ENCODE measurements around the gene XPR1.
"Not testable (repeated sequence)": the region's sequence is repeated elsewhere in the genome, so short reads cannot be mapped to it uniquely, and the experiment has no call there.

XPR1 gene

DNA sequence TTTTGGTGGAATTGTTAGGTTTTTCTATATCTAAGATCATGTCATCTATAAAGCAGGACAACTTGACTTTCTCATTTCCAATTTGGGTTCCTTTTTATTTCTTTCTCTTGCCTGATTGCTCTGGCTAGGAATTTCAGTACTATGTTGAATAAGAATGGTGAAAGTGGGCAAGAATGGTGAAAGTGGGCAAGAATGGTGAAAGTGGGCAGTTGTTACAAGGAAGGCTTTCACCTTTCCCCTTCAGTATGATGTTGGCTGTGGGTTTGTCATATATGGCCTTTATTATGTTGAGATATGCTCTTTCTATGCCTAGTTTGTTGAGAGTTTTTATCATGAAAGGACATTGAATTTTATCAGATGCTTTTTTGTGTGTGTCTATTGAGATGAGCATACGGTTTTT, 64.5 kb downstream of the XPR1 start:
- no peaks in the 10 kb centered on the region for H3K27me3 ChIP-seq (ENCODE audit: control insufficient read depth, insufficient read depth, low read length)
- no peak overlapping the region for H3K9ac ChIP-seq (ENCODE audit: low read depth, low read length)
- peaks cover 4% of the 10 kb centered on the region for H3K4me1 ChIP-seq (ENCODE audit: control insufficient read depth, insufficient read depth, low read length)
- no peak overlapping the region for H3K4me3 ChIP-seq (ENCODE audit: low read depth, low read length)
- H3K36me3 ChIP-seq (ENCODE audit: control insufficient read depth, insufficient read depth, low read length), result no peaks in the 10 kb centered on the region
- H3K9me3 ChIP-seq (ENCODE audit: control insufficient read depth, insufficient read depth, low read length), result no peaks in the 10 kb centered on the region

DNA sequence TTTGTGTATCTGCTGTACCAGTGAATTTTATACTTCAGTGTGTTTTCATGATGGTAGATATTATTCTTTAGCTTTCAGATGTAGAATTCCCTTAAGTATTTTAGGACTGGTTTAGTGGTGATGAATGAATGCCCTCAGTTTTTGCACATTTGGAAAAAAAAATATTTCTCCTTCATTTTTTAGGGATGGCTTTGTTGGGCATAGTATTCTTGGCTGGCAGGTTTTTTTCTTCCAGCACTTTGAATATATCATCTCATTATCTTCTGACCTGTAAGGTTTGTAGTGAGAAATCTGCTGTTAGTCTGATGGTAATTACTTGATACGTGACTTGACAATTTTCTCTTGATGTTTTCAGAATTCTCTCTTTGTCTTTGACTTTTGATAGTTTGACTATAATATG, 66.8 kb downstream of the XPR1 start:
- Histone ChIP-seq H3K4me3 (ENCODE audit: low read depth, low read length) (no peak overlapping the region), H3K27me3 (ENCODE audit: control insufficient read depth, insufficient read depth, low read length) (no peaks in the 10 kb centered on the region), H3K9me3 (ENCODE audit: control insufficient read depth, insufficient read depth, low read length) (no peaks in the 10 kb centered on the region), H3K9ac (ENCODE audit: low read depth, low read length) (no peak overlapping the region), H3K4me1 (ENCODE audit: control insufficient read depth, insufficient read depth, low read length) (peaks cover under 1% of the 10 kb centered on the region), H3K36me3 (ENCODE audit: control insufficient read depth, insufficient read depth, low read length) (no peaks in the 10 kb centered on the region)

DNA sequence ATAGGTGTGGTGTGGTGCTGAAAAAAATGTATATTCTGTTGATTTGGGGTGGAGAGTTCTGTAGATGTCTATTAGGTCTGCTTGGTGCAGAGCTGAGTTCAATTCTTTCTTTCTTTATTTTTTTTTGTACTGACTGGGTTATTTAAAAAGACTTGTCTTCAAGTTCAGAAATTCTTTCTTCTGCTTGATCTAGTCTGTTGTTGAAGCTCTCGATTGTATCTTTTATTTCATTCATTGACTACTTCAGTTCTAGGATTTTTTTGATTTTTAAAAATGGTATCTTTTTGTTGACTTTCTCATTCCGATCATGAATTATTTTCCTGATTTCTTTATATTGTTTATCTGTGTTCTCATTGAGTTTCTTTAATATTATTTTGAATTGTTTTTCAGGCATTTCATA, 70.6 kb downstream of the XPR1 start:
- not testable (repeated sequence) for H3K9me3 ChIP-seq (ENCODE audit: control insufficient read depth, insufficient read depth, low read length); H3K4me1 ChIP-seq (ENCODE audit: control insufficient read depth, insufficient read depth, low read length); H3K9ac ChIP-seq (ENCODE audit: low read depth, low read length); H3K4me3 ChIP-seq (ENCODE audit: low read depth, low read length); H3K27me3 ChIP-seq (ENCODE audit: control insufficient read depth, insufficient read depth, low read length); H3K36me3 ChIP-seq (ENCODE audit: control insufficient read depth, insufficient read depth, low read length)

DNA sequence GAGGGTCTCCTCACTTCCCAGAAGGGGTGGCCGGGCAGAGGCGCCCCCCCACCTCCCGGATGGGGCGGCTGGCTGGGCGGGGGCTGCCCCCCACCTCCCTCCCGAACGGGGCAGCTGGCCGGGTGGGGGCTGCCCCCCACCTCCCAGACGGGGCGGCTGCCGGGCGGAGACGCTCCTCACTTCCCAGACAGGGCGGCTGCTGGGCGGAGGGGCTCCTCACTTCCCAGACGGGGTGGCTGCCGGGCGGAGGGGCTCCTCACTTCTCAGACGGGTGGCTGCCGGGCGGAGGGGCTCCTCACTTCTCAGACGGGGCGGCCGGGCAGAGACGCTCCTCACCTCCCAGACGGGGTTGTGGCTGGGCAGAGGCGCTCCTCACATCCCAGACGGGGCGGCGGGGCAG, 78.9 kb downstream of the XPR1 start:
- not testable (repeated sequence) for H3K27me3 ChIP-seq (ENCODE audit: control insufficient read depth, insufficient read depth, low read length); H3K4me1 ChIP-seq (ENCODE audit: control insufficient read depth, insufficient read depth, low read length); H3K9me3 ChIP-seq (ENCODE audit: control insufficient read depth, insufficient read depth, low read length); H3K4me3 ChIP-seq (ENCODE audit: low read depth, low read length); H3K9ac ChIP-seq (ENCODE audit: low read depth, low read length); H3K36me3 ChIP-seq (ENCODE audit: control insufficient read depth, insufficient read depth, low read length)

DNA sequence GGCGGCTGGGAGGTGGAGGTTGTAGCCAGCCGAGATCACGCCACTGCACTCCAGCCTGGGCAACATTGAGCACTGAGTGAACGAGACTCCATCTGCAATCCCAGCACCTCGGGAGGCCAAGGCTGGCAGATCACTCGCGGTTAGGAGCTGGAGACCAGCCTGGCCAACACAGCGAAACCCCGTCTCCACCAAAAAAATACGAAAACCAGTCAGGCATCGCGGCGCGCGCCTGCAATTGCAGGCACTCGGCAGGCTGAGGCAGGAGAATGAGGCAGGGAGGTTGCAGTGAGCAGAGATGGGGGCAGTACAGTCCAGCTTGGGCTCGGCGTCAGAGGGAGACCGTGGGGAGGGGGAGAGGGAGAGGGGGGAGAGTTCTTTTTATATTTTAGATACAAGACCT, 79.4 kb downstream of the XPR1 start:
- not testable (repeated sequence) for H3K36me3 ChIP-seq (ENCODE audit: control insufficient read depth, insufficient read depth, low read length); H3K9ac ChIP-seq (ENCODE audit: low read depth, low read length); H3K27me3 ChIP-seq (ENCODE audit: control insufficient read depth, insufficient read depth, low read length); H3K4me1 ChIP-seq (ENCODE audit: control insufficient read depth, insufficient read depth, low read length); H3K4me3 ChIP-seq (ENCODE audit: low read depth, low read length); H3K9me3 ChIP-seq (ENCODE audit: control insufficient read depth, insufficient read depth, low read length)

DNA sequence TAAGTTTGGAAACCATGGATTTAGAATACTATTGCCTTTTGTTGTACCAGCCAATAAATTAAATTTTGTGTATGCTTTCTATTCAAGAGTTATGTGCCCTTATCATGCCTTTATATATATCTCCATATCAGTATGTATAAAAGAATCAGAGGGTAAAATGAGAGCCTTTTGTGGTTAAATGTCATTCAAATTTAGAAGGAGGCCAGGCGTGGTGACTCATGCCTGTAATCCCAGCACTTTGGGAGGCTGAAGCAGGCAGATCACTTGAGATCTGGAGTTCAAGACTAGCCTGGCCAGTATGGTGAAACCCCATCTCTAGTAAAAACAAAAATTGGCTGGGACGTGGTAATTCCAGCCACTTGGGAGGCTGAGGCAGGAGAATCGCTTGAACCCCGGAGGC, 88.9 kb downstream of the XPR1 start:
- Histone ChIP-seq H3K27me3 (ENCODE audit: control insufficient read depth, insufficient read depth, low read length) (no peaks in the 10 kb centered on the region), H3K4me3 (ENCODE audit: low read depth, low read length) (no peak overlapping the region), H3K9me3 (ENCODE audit: control insufficient read depth, insufficient read depth, low read length) (no peaks in the 10 kb centered on the region), H3K4me1 (ENCODE audit: control insufficient read depth, insufficient read depth, low read length) (no peaks in the 10 kb centered on the region), H3K36me3 (ENCODE audit: control insufficient read depth, insufficient read depth, low read length) (no peaks in the 10 kb centered on the region), H3K9ac (ENCODE audit: low read depth, low read length) (no peak overlapping the region)

DNA sequence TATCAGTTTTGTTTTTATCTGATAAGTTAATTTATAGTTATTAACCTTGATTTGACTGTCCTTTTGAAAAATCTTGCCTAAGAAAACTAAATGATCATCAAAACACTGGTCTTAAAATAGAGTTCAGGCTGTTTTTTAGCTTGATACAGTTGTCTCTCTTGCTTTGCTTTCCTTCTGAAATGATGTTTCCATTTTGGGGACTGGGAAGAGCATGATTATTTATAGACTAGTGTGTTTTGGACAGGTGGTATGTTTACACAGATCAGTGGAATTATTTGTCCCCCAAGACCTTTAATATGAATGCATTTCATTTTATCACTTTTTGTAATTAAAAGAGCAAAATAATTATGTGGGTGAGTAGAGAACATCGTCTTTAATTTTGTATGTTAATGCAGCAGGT, 90.8 kb downstream of the XPR1 start:
- no peak overlapping the region for H3K4me3 ChIP-seq (ENCODE audit: low read depth, low read length)
- no peaks in the 10 kb centered on the region for H3K4me1 ChIP-seq (ENCODE audit: control insufficient read depth, insufficient read depth, low read length)
- no peaks in the 10 kb centered on the region for H3K27me3 ChIP-seq (ENCODE audit: control insufficient read depth, insufficient read depth, low read length)
- H3K9me3 ChIP-seq (ENCODE audit: control insufficient read depth, insufficient read depth, low read length), result no peaks in the 10 kb centered on the region
- no peaks in the 10 kb centered on the region for H3K36me3 ChIP-seq (ENCODE audit: control insufficient read depth, insufficient read depth, low read length)
- H3K9ac ChIP-seq (ENCODE audit: low read depth, low read length), result no peak overlapping the region

DNA sequence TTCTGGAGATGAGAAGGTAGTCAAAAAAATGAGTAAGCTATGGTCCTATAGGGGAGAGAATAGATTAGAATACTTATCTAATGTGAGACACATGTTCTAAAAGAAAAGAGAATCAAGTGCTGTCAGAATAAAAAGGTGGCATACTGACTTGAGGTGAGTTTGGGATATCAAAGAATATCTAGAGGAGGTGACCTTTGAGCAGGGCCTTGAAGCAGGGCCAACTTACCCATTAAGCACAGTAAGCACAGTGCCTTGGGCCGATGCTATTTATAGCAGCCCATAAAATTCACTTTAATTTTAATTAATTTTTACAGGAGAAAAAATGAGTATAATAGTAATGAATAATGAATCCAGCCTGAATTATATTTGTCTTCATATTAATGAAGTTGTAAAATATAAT, 92.2 kb downstream of the XPR1 start:
- Histone ChIP-seq H3K27me3 (ENCODE audit: control insufficient read depth, insufficient read depth, low read length) (no peaks in the 10 kb centered on the region), H3K36me3 (ENCODE audit: control insufficient read depth, insufficient read depth, low read length) (no peaks in the 10 kb centered on the region), H3K4me3 (ENCODE audit: low read depth, low read length) (no peak overlapping the region), H3K9me3 (ENCODE audit: control insufficient read depth, insufficient read depth, low read length) (no peaks in the 10 kb centered on the region), H3K9ac (ENCODE audit: low read depth, low read length) (no peak overlapping the region), H3K4me1 (ENCODE audit: control insufficient read depth, insufficient read depth, low read length) (no peaks in the 10 kb centered on the region)

DNA sequence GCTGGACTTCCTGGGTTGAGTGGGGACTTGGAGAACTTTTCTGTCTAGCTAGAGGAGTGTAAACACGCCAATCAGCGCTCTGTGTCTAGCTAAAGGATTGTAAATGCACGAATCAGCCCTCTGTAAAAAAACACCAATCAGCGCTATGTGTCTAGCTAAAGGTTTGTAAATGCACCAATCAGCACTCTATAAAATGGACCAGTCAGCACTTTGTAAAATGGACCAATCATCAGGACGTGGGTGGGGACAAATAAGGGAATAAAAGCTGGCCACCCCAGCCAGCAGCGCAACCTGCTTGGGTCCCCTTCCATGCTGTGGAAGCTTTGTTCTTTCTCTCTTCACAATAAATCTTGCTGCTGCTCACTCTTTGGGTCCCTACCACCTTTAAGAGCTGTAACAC, 94.2 kb downstream of the XPR1 start:
- H3K9ac ChIP-seq (ENCODE audit: low read depth, low read length); H3K9me3 ChIP-seq (ENCODE audit: control insufficient read depth, insufficient read depth, low read length); H3K36me3 ChIP-seq (ENCODE audit: control insufficient read depth, insufficient read depth, low read length); H3K4me3 ChIP-seq (ENCODE audit: low read depth, low read length); H3K27me3 ChIP-seq (ENCODE audit: control insufficient read depth, insufficient read depth, low read length); H3K4me1 ChIP-seq (ENCODE audit: control insufficient read depth, insufficient read depth, low read length): not testable (repeated sequence)

DNA sequence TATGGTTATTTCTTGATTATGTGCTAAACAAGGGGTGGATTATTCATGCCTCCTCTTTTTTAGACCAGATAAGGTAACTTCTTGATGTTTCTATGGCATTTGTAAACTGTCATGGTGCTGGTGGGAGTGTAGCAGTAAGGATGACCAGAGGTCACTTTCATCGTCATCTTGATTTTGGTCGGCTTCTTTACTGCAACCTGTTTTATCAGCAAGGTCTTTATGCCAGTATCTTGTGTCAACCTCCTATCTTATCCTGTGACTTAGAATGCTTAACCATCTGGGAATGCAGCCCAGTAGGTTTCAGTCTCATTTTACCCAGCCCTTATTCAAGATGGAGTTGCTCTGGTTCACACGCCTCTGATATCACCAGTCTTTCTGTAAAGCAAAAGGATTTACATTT, 95.9 kb downstream of the XPR1 start:
- H3K36me3 ChIP-seq (ENCODE audit: control insufficient read depth, insufficient read depth, low read length); H3K9me3 ChIP-seq (ENCODE audit: control insufficient read depth, insufficient read depth, low read length); H3K4me1 ChIP-seq (ENCODE audit: control insufficient read depth, insufficient read depth, low read length); H3K27me3 ChIP-seq (ENCODE audit: control insufficient read depth, insufficient read depth, low read length); H3K4me3 ChIP-seq (ENCODE audit: low read depth, low read length); H3K9ac ChIP-seq (ENCODE audit: low read depth, low read length): not testable (repeated sequence)

DNA sequence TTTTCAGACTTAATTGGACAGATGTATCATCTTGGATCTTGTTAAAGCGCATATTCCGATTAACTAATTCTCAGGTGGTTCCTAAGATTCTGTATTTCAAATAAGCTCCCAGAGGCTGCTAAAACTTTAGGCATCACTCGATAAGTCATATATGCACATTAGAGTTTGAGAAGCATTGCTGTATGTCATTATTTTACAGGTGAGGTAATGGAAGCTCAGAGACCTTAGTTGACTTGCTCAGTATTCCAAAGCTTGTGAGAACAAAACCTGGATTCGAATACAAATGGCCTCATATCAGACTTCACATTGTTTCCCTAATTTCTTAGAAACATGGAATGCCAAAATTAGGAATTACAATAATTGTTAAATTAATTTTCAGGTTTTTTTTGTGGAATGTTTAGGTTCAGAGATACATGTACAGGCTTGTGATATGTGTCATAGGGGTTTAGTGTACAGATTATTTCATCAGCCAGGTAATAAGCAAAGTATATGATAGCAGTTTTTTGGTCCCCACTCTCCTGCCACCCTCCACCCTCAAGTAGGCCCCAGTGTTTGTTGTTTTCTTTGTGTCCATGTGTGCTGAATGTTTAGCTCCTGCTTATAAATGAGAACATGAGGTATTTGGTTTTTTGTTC, 96.8 kb downstream of the XPR1 start:
- Histone ChIP-seq H3K36me3 (ENCODE audit: control insufficient read depth, insufficient read depth, low read length) (peaks cover 4% of the 10 kb centered on the region), H3K9me3 (ENCODE audit: control insufficient read depth, insufficient read depth, low read length) (peaks cover 2% of the 10 kb centered on the region), H3K9ac (ENCODE audit: low read depth, low read length) (no peak overlapping the region), H3K4me3 (ENCODE audit: low read depth, low read length) (no peak overlapping the region), H3K27me3 (ENCODE audit: control insufficient read depth, insufficient read depth, low read length) (no peaks in the 10 kb centered on the region), H3K4me1 (ENCODE audit: control insufficient read depth, insufficient read depth, low read length) (no peaks in the 10 kb centered on the region)

DNA sequence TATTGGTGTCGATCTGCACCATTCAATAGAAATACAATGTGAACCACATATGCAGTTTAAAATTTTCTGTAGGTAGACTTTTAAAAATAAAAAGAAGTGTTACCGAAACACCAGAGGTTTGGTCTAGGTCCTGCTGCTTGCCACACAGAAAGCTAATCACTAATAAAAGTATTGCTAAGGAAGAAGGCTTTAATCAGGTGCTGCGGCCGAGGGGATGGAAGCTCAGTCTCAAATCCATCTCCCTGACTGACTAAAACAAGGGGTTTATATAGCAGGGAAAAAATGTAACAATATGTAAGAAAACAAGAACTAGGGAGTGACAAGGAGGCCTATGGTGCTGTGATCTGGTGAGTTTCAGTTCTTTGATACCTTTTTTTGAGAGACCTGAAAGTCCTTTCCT, 99.3 kb downstream of the XPR1 start:
- H3K4me1 ChIP-seq (ENCODE audit: control insufficient read depth, insufficient read depth, low read length), result no peaks in the 10 kb centered on the region
- H3K9me3 ChIP-seq (ENCODE audit: control insufficient read depth, insufficient read depth, low read length), result peaks cover 12% of the 10 kb centered on the region
- H3K36me3 ChIP-seq (ENCODE audit: control insufficient read depth, insufficient read depth, low read length), result peaks cover 4% of the 10 kb centered on the region
- H3K9ac ChIP-seq (ENCODE audit: low read depth, low read length), result no peak overlapping the region
- no peak overlapping the region for H3K4me3 ChIP-seq (ENCODE audit: low read depth, low read length)
- H3K27me3 ChIP-seq (ENCODE audit: control insufficient read depth, insufficient read depth, low read length), result no peaks in the 10 kb centered on the region

DNA sequence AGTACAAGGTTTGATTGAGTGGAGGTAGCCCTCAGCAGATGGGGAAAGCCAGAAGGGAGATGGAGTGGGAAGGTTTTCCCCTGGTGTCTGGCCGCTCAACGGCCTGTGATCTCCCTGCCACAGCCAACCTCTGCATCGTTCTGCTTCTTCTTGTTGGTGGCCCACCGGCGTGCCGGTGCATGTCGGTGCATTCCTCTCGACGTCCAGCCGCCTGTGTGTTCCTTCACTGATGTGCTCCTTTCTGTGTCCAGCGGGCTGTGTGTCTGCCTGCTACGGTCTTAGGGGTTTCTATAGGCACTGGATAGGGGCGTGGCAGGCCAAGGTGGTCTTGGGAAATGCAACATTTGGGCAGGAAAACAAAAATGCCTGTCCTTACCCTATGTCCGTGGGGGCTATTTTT, 101.0 kb downstream of the XPR1 start:
- Histone ChIP-seq H3K9me3 (ENCODE audit: control insufficient read depth, insufficient read depth, low read length) (peaks cover 12% of the 10 kb centered on the region), H3K36me3 (ENCODE audit: control insufficient read depth, insufficient read depth, low read length) (peaks cover 4% of the 10 kb centered on the region), H3K9ac (ENCODE audit: low read depth, low read length) (no peak overlapping the region), H3K27me3 (ENCODE audit: control insufficient read depth, insufficient read depth, low read length) (no peaks in the 10 kb centered on the region), H3K4me3 (ENCODE audit: low read depth, low read length) (no peak overlapping the region), H3K4me1 (ENCODE audit: control insufficient read depth, insufficient read depth, low read length) (no peaks in the 10 kb centered on the region)

Measured in iPS-15b (cell line).